ENCODE results near the gene BAG2.

BAG2 gene

GRCh38 chr6:57221191-57221935, 49.2 kb downstream of the BAG2 start:
- H3K36me3 ChIP-seq (ENCODE audit: control insufficient read depth in 2 of 2, insufficient read depth in 2 of 2, low read length in 2 of 2) = no peaks in the 10 kb centered on the region
- H3K27ac ChIP-seq (ENCODE audit: low read depth in 2 of 2, low read length in 2 of 2) = peak overlapping the region; percentile 77 to 85
- peak overlapping the region; percentile 76 to 80 for H3K4me3 ChIP-seq (ENCODE audit: low read length in 2 of 2)
- peak overlapping the region; percentile 82 to 86 for H3K9ac ChIP-seq (ENCODE audit: low read depth in 1 of 2, low read length in 2 of 2)
- peaks cover 4 to 8% of the 10 kb centered on the region in 2 donors for H3K4me1 ChIP-seq (ENCODE audit: control insufficient read depth in 2 of 2, insufficient read depth in 2 of 2, low read length in 2 of 2)
- H3K27me3 ChIP-seq (ENCODE audit: control insufficient read depth in 2 of 2, insufficient read depth in 2 of 2, low read length in 2 of 2) = no peaks in the 10 kb centered on the region
- no peaks in the 10 kb centered on the region for H3K9me3 ChIP-seq (ENCODE audit: control insufficient read depth in 2 of 2, low read length in 2 of 2)

DNA sequence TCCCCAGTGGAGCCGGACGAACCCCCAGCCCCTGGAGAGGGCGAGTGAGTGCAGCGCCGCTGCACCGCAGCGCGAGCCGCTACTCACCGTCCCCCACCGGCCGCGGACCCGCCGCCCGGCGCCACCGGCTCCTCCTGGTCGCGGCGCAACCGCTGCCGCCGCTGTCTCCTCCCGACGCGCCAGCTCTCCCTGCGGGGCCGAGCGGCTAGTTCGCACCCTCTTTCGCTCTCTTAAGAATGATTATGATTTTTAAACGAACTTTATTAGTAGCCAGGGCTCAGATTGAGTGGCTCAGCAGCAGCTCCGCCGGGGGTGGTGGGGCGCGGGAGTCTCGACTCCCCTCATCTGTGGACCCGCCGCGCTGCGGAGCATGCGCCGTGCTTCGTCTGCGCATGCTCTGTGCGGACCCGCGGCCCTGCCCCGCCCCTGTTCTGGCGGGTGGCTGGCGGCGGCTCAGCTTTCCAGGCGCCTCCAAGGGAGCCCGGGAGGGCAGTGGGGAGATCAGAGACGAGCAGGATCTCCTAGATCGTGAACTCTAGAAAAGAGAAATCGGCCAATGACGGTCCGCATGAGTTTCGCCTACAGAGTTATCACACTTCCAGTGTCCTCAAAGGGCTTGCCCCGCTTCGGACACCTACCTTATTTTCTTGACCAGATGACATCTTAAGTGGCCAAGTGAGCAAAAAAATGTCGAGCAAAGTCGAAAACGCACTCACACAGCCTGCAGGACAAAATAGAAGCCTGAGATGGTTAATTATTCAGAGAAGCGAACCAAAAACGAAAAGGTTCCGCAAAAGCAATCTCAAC, 50.0 kb downstream of the BAG2 start, which contains the start of gene RAB23:
TSS of gene RAB23 (minus strand) at position 372 of the 807 bp plus-strand sequence. CDS start 11,927 bp downstream, outside the sequence.
- Histone ChIP-seq H3K9ac (ENCODE audit: low read depth in 1 of 2, low read length in 2 of 2) (peak within 1 kb of the TSS; percentile 82 to 86), H3K27me3 (ENCODE audit: control insufficient read depth in 2 of 2, insufficient read depth in 2 of 2, low read length in 2 of 2) (no peaks in the 10 kb centered on the region), H3K27ac (ENCODE audit: low read depth in 2 of 2, low read length in 2 of 2) (peak within 1 kb of the TSS; percentile 77 to 85), H3K36me3 (ENCODE audit: control insufficient read depth in 2 of 2, insufficient read depth in 2 of 2, low read length in 2 of 2) (no peaks in the 10 kb centered on the region), H3K4me3 (ENCODE audit: low read length in 2 of 2) (peak within 1 kb of the TSS; percentile 76 to 80), H3K4me1 (ENCODE audit: control insufficient read depth in 2 of 2, insufficient read depth in 2 of 2, low read length in 2 of 2) (peaks cover 4 to 8% of the 10 kb centered on the region in 2 donors), H3K9me3 (ENCODE audit: control insufficient read depth in 2 of 2, low read length in 2 of 2) (no peaks in the 10 kb centered on the region)

- no peaks in the 10 kb centered on the region for H3K36me3 ChIP-seq (ENCODE audit: control insufficient read depth in 2 of 2, insufficient read depth in 2 of 2, low read length in 2 of 2)
- H3K4me1 ChIP-seq (ENCODE audit: control insufficient read depth in 2 of 2, insufficient read depth in 2 of 2, low read length in 2 of 2) = peaks cover 4 to 8% of the 10 kb centered on the region in 2 donors
- H3K9me3 ChIP-seq (ENCODE audit: control insufficient read depth in 2 of 2, low read length in 2 of 2) = no peaks in the 10 kb centered on the region
- H3K27me3 ChIP-seq (ENCODE audit: control insufficient read depth in 2 of 2, insufficient read depth in 2 of 2, low read length in 2 of 2) = no peaks in the 10 kb centered on the region
- no peak overlapping the region for H3K27ac ChIP-seq (ENCODE audit: low read depth in 2 of 2, low read length in 2 of 2)
- H3K9ac ChIP-seq (ENCODE audit: low read depth in 1 of 2, low read length in 2 of 2) = peak overlapping the region; percentile 42 to 82
- H3K4me3 ChIP-seq (ENCODE audit: low read length in 2 of 2) = peak overlapping the region; percentile 76 to 80
These were observed 50.6 kb downstream of the BAG2 start for GRCh38 chr6:57222743-57223077.

DNA sequence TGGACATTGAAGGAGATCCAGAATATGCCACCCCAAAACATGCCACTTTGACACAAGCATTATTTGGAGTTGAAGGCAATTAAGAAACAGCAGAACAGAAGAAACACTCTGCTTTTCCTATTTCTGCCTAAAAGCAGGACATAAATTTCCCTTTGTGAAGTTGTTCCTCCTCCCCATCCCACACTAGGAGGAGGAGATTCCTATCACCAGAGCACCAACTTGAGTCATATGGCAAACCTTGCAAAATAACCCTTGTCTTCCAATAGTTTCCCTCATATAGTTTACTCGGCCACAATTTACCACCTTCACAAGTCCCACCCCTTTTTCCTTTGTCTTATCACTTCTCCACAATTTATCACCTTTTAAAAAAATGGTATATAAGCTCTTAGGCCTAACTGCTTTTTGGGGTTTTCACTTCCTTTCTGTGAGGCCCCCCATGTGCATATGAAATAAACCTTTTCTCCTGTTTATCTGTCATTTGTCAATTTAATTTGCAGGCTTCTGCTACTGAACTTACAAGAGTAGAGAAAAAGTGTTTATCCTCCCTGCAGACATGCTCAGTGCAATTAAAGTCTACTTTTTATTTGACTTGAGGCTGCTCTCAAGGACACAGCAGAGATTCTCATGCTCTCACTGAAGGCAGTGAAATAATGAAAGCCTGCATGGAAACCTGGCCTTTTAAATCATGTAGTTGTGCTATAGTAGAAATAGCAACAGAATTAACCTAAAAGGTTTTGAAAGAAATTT, 52.8 kb downstream of the BAG2 start:
- Histone ChIP-seq H3K4me3 (ENCODE audit: low read length in 2 of 2) (no peak overlapping the region), H3K4me1 (ENCODE audit: control insufficient read depth in 2 of 2, insufficient read depth in 2 of 2, low read length in 2 of 2) (peaks cover 4 to 8% of the 10 kb centered on the region in 2 donors), H3K9ac (ENCODE audit: low read depth in 1 of 2, low read length in 2 of 2) (no peak overlapping the region), H3K9me3 (ENCODE audit: control insufficient read depth in 2 of 2, low read length in 2 of 2) (no peaks in the 10 kb centered on the region), H3K27ac (ENCODE audit: low read depth in 2 of 2, low read length in 2 of 2) (no peak overlapping the region), H3K27me3 (ENCODE audit: control insufficient read depth in 2 of 2, insufficient read depth in 2 of 2, low read length in 2 of 2) (no peaks in the 10 kb centered on the region), H3K36me3 (ENCODE audit: control insufficient read depth in 2 of 2, insufficient read depth in 2 of 2, low read length in 2 of 2) (no peaks in the 10 kb centered on the region)

DNA sequence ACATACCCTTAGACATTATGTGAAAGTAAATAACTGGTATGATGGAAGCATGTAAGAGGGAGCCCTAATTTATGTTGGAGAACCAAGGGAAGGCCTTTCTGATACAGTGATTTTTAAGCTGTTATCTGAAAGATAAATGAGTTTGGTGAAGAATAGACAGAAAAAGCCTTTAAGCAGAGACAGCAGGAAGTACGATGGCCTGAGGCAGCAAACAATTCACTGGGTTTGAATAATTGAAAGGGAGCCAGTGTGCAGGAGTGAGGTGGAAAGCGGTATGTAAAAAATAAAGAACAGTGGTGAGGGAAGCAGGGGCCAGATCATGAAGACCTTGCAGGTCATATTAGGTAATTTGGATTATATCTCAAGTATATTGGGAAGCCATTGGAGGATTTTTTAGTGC, 54.1 kb downstream of the BAG2 start:
- Histone ChIP-seq H3K36me3 (ENCODE audit: control insufficient read depth in 2 of 2, insufficient read depth in 2 of 2, low read length in 2 of 2) (no peaks in the 10 kb centered on the region), H3K27me3 (ENCODE audit: control insufficient read depth in 2 of 2, insufficient read depth in 2 of 2, low read length in 2 of 2) (no peaks in the 10 kb centered on the region), H3K4me3 (ENCODE audit: low read length in 2 of 2) (no peak overlapping the region), H3K9ac (ENCODE audit: low read depth in 1 of 2, low read length in 2 of 2) (no peak overlapping the region), H3K27ac (ENCODE audit: low read depth in 2 of 2, low read length in 2 of 2) (no peak overlapping the region), H3K9me3 (ENCODE audit: control insufficient read depth in 2 of 2, low read length in 2 of 2) (no peaks in the 10 kb centered on the region), H3K4me1 (ENCODE audit: control insufficient read depth in 2 of 2, insufficient read depth in 2 of 2, low read length in 2 of 2) (peaks cover 4% of the 10 kb centered on the region in 2 donors)

All from mucosa of rectum (tissue), 2 donors.